ENCODE measurements around the gene C15orf62. TPM values are rescaled to one million over a fixed set of nuclear protein-coding genes. Genes with fewer than 3 reads are reported as not detected.

C15orf62 gene
- total RNA-seq, 2 donors from 2014 or later, result 0.46 to 0.57 TPM

DNA sequence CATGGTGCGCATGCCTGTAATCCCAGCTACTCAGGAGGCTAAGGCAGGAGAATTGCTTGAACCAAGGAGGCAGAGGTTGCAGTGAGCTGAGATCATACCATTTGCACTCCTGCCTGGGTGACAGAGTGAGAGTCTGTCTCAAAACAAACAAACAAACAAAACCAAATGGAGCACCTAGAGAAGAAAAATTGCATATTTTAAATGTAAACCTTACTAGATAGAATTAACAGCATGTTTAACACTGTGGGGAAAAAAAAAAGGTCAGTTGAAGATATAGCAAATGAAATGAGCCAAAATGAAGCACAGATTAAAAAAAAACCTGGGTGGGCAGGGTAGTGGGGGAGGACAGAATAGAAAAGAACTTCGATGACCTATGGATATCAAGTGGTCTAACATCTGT lies 51.4 kb downstream of the C15orf62 start:
- Mint-ChIP-seq H3K4me3 (no peak overlapping the region), H3K27me3 (ENCODE audit: insufficient read depth) (no peaks in the 10 kb centered on the region), H3K36me3 (ENCODE audit: low read depth) (no peaks in the 10 kb centered on the region), H3K4me1 (no peaks in the 10 kb centered on the region), H3K27ac (no peak overlapping the region), H3K9me3 (no peaks in the 10 kb centered on the region)
- no peaks in the 10 kb centered on the region for H3K36me3 ChIP-seq (ENCODE audit: control insufficient read depth, insufficient read depth, low read length)
- no peak overlapping the region for H3K4me3 ChIP-seq (ENCODE audit: low read length)
- TF ChIP-seq, protein P1, sequence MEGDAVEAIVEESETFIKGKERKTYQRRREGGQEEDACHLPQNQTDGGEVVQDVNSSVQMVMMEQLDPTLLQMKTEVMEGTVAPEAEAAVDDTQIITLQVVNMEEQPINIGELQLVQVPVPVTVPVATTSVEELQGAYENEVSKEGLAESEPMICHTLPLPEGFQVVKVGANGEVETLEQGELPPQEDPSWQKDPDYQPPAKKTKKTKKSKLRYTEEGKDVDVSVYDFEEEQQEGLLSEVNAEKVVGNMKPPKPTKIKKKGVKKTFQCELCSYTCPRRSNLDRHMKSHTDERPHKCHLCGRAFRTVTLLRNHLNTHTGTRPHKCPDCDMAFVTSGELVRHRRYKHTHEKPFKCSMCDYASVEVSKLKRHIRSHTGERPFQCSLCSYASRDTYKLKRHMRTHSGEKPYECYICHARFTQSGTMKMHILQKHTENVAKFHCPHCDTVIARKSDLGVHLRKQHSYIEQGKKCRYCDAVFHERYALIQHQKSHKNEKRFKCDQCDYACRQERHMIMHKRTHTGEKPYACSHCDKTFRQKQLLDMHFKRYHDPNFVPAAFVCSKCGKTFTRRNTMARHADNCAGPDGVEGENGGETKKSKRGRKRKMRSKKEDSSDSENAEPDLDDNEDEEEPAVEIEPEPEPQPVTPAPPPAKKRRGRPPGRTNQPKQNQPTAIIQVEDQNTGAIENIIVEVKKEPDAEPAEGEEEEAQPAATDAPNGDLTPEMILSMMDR (conservative IDR thresholded peaks at IDR 0.05), result no peak
- H3K4me1 ChIP-seq (ENCODE audit: control insufficient read depth, insufficient read depth, low read length), result peaks cover 3% of the 10 kb centered on the region
- DNase-seq, result no peak
- no peaks in the 10 kb centered on the region for H3K27me3 ChIP-seq (ENCODE audit: control insufficient read depth, insufficient read depth, low read length, poor library complexity, severe bottlenecking)
- WGBS, 2 experiments (ENCODE audit: insufficient coverage in 1 of 2, insufficient read length in 1 of 2), result 92 to 93% methylated on average over 2 of the region's 2 CpGs
- no peaks in the 10 kb centered on the region for H3K9me3 ChIP-seq (ENCODE audit: control insufficient read depth, low read length)
- H3K9ac ChIP-seq (ENCODE audit: extremely low read depth, low read length, poor library complexity, severe bottlenecking), result no peak overlapping the region
- H3K27ac ChIP-seq (ENCODE audit: low read depth, low read length), result no peak overlapping the region

Other genes starting within 250 kb of the C15orf62 start
- gene CCDC32, start 204.9 kb upstream of the C15orf62 start, total RNA-seq, result 10 to 100 TPM; 14.9 to 16.8 TPM
- 10 to 100 TPM; 16.5 to 20.5 TPM for gene RPUSD2, start 200.7 kb upstream of the C15orf62 start, total RNA-seq
- gene KNL1, start 175.7 kb upstream of the C15orf62 start, total RNA-seq, result 10 to 100 TPM; 17.6 to 32.6 TPM
- 10 to 100 TPM; 34.1 to 50.9 TPM for gene RAD51, start 74.8 kb upstream of the C15orf62 start, total RNA-seq
- 10 to 100 TPM; 15.7 to 23.5 TPM for gene RMDN3, start 14.7 kb upstream of the C15orf62 start, total RNA-seq
- 10 to 100 TPM; 33.6 to 47.1 TPM for gene GCHFR, start 5.9 kb upstream of the C15orf62 start, total RNA-seq
- gene ZFYVE19, start 37.1 kb downstream of the C15orf62 start, total RNA-seq, result 10 to 100 TPM; 15.6 to 15.9 TPM
- gene DNAJC17, start 37.5 kb downstream of the C15orf62 start, total RNA-seq, result 10 to 100 TPM; 34.0 to 41.0 TPM
- gene PPP1R14D, start 58.7 kb downstream of the C15orf62 start, total RNA-seq, result not detected
- 100 to 1,000 TPM; 129 to 141 TPM for gene SPINT1, start 74.1 kb downstream of the C15orf62 start, total RNA-seq
- gene RHOV, start 104.3 kb downstream of the C15orf62 start, total RNA-seq, result 1 to 10 TPM; 1.8 to 2.8 TPM
- 10 to 100 TPM; 26.6 to 29.0 TPM for gene VPS18, start 124.5 kb downstream of the C15orf62 start, total RNA-seq
- gene DLL4, start 159.4 kb downstream of the C15orf62 start, total RNA-seq, result under 1 TPM; 0.20 to 0.64 TPM
- 1 to 10 TPM; 6.8 to 9.0 TPM for gene CHAC1, start 183.5 kb downstream of the C15orf62 start, total RNA-seq

Measured in endodermal cell (in vitro differentiated cells).